Activated T-helper 17 cell treated with anti-CD3 and anti-CD28 coated beads, Interleukin-2, amount 50 U/mL, for 72 hours (primary cell): ENCODE results near the gene TCP11. TPM values are rescaled to one million over a fixed set of nuclear protein-coding genes. Genes with fewer than 3 reads are reported as not detected.
A peak's percentile ranks its signal among the peaks of the same experiment; 100 is the strongest.
"Not testable (repeated sequence)": the region's sequence is repeated elsewhere in the genome, so short reads cannot be mapped to it uniquely, and the experiment has no call there.

ENCODE experiments used
- ATAC-seq: fragments of 150-1000 bp; cut with Tn5 transposase; replicated peaks from 2 replicates; pipeline ENCODE4 v1.10.0; 2021; ENCODE audit warnings: mild to moderate bottlenecking, moderate library complexity
- H3K27ac Mint-ChIP-seq: one replicate; pipeline ENCODE4 v1.8.0; 2022; ENCODE audit warnings: mixed read lengths
- H3K27me3 Mint-ChIP-seq: one replicate; pipeline ENCODE4 v1.8.0; 2022; ENCODE audit warnings: mixed read lengths
- H3K36me3 Mint-ChIP-seq: one replicate; pipeline ENCODE4 v1.8.0; 2022; ENCODE audit warnings: low read depth, mild to moderate bottlenecking, mixed read lengths
- H3K4me1 Mint-ChIP-seq: one replicate; pipeline ENCODE4 v1.8.0; 2022; ENCODE audit warnings: mixed read lengths
- H3K4me3 Mint-ChIP-seq: one replicate; pipeline ENCODE4 v1.8.0; 2022; ENCODE audit warnings: mild to moderate bottlenecking, mixed read lengths
- H3K9me3 Mint-ChIP-seq: one replicate; pipeline ENCODE4 v1.8.0; 2022; ENCODE audit warnings: mixed read lengths
- total RNA-seq, 2 donors: library from RNA; stranded (reverse); gene quantifications; one replicate each; pipeline ENCODE4 v1.2.3, GENCODE V29; 2022

The TCP11 gene
- total RNA-seq, 2 donors from 2014 or later = not detected

DNA sequence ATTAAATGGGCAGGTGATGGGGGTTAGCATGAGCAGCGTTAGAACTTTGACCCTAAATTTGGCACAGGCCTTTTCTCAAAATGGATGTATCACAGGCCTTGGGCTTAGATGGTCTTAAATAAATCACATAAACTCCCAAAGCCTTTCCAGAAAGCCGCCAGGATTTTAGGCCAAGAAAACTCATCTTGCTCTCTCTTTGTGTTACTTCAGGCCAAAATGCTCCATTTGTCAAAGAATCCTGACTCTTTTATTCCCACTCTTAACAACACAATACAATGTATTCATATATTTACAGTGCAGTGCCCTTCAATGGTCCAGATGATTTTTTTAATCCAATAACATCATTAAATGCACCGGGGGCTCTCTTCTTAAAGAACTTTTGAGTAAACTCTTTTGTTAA is 5.9 kb upstream of the TCP11 start:
- no peak for ATAC-seq
- Mint-ChIP-seq H3K4me3 (no peak overlapping the region), H3K27me3 (no peaks in the 10 kb centered on the region), H3K4me1 (peaks cover 4% of the 10 kb centered on the region), H3K9me3 (no peaks in the 10 kb centered on the region), H3K27ac (no peak overlapping the region), H3K36me3 (no peaks in the 10 kb centered on the region)

DNA sequence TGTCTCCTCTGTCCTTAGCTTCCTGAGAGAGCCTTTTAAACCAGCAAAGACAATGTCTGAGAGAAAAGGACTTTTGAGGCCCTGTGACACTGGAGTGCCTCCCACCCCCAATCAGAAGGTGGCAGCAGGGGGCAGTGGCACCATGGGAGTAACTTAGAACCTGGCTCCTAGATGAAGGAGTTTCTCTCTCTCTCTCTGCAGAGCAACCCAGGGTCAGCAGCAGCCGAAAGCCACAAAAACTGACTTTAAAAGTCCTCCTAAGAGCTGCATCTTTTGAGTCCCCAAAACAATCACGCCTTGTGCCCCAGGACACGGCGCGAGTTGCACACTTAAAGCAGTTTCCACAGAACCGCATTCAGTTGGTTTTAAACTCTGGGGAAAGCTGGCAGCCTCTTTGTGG is 5.3 kb upstream of the TCP11 start:
- Mint-ChIP-seq H3K4me3 (no peak overlapping the region), H3K27me3 (peaks cover 4% of the 10 kb centered on the region), H3K9me3 (no peaks in the 10 kb centered on the region), H3K27ac (no peak overlapping the region), H3K36me3 (no peaks in the 10 kb centered on the region), H3K4me1 (peaks cover 4% of the 10 kb centered on the region)
- no peak for ATAC-seq

DNA sequence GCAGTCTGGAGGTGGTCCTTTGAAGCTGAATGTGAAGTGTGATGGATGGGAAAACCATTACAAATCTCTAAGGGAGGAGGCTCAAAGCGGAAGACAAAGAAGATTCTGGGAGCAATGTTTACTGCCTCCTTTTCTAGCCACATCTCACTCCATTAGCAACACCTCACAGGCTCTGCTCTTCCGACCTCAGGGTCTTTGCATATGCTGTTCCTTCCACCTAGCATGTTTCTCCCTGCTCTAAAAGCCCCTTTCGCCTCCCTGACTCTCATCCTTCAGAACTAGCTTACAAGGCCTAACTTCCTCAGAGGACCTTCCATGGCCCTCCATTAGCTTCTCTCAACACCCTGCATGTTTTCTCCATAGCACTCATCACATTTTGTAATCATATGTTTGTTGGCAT is 4.6 kb upstream of the TCP11 start:
- Mint-ChIP-seq H3K36me3 (no peaks in the 10 kb centered on the region), H3K27ac (no peak overlapping the region), H3K9me3 (no peaks in the 10 kb centered on the region), H3K4me1 (peaks cover 4% of the 10 kb centered on the region), H3K4me3 (no peak overlapping the region), H3K27me3 (peaks cover 4% of the 10 kb centered on the region)
- ATAC-seq = no peak

DNA sequence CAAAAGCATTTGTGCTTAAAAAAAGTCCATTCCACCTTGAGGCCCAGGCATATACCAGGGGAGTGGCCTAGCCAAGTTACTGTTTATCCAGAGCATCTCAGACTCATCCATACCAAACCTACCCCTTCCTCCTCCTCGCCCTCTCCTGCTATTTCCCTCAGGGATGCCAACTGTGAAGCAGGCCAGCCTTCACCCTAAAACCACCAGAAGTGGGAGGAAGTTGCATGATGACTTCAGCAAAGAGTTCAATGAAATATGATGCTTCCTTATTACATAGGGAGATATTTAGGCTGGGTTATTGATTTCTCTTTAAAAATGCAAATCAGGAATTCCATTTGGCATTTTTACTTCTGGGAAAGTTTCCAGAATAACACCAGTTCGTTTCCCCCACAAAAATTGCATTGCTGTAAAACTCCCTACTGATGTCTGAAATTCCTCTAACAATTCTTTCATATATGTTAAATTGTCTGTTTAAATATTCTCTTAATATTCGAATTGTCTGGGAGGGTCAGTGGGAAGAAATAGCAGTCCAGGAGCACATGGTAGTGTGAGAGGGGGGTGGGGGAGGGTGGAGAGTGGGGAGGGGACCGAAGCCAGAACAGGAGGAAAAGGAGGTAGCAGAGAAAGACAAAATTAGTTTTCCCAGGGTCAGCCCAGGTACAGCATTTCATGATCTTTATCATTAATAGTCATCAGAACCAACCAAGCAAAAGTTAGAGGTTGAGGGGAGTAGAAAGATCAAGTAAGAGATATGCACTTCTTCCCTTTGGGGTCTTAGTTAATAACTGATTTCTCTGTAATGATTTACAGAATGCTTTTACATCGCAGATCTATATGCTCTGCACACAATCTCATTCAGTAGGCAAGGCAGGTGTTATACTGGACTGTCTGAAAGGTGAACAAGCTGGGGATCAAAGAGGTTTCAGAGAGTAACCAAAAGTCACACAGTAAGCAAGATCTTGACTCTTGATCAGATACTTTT is 1.7 kb upstream of the TCP11 start:
- no peak overlapping the region for H3K4me3 Mint-ChIP-seq
- peaks cover 5% of the 10 kb centered on the region for H3K4me1 Mint-ChIP-seq
- peaks cover 19% of the 10 kb centered on the region for H3K27me3 Mint-ChIP-seq
- H3K27ac Mint-ChIP-seq = no peak overlapping the region
- no peak for ATAC-seq
- H3K9me3 Mint-ChIP-seq = no peaks in the 10 kb centered on the region
- H3K36me3 Mint-ChIP-seq = no peaks in the 10 kb centered on the region

DNA sequence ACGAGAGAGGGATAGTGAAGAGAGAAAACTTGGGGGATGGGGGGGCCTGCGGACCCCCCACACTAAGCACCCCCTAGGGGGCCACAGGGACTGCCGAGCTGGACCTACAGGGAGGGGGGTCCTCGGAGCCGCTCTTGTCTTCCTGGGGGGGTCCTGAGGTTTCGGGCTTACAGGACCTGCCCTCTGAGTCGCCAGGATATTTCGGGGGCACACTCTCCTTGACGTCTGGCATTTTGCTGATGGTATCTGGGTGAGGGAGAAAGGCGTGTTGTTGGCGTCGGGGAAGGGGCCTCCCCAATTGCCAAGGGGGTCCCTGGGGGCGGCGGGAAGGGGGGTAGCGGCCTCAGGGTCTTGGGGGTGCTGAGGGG is 516 bp downstream of the TCP11 start:
- Mint-ChIP-seq H3K36me3 (no peaks in the 10 kb centered on the region), H3K27me3 (peaks cover 19% of the 10 kb centered on the region), H3K9me3 (no peaks in the 10 kb centered on the region), H3K4me1 (peaks cover 5% of the 10 kb centered on the region), H3K4me3 (peak overlapping the region; percentile 42), H3K27ac (no peak overlapping the region)
- ATAC-seq = no peak

DNA sequence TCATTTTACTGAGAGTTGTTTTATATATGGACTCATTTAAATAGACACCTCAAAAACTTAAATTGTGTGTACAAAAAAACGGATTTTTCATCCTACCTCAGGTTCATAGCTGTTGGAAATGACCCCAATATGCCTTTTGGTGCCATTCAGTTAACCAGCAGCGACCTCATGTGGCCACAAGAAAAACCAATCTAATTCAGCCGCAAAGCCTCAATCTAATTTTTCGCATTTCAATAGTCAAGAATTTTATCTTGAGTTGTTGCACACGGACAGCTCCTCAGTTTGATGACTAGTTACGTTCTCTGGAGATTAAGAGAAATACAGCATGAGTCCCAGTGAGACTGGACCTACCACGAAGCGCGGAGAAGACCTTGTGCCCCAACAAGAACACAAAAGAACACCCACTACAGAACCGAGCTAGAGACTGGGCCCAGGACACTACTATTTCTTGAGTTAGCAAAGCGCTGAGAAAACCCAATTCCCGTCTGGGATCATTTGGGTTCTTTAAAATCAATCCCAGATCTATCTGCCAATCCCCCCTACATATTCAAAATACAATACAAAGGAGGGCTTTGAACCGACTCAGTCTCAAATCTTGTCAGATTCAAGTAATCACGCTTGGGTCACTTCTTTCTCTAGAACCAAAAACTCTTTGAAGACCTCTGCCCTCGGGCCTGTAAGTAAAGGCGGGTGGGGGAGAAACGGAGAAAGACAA is 1.1 kb downstream of the TCP11 start:
- ATAC-seq = peak; percentile 26
- no peaks in the 10 kb centered on the region for H3K36me3 Mint-ChIP-seq
- H3K27ac Mint-ChIP-seq = no peak overlapping the region
- H3K9me3 Mint-ChIP-seq = no peaks in the 10 kb centered on the region
- H3K4me1 Mint-ChIP-seq = peaks cover 5% of the 10 kb centered on the region
- H3K4me3 Mint-ChIP-seq = peak overlapping the region; percentile 42
- peaks cover 19% of the 10 kb centered on the region for H3K27me3 Mint-ChIP-seq

DNA sequence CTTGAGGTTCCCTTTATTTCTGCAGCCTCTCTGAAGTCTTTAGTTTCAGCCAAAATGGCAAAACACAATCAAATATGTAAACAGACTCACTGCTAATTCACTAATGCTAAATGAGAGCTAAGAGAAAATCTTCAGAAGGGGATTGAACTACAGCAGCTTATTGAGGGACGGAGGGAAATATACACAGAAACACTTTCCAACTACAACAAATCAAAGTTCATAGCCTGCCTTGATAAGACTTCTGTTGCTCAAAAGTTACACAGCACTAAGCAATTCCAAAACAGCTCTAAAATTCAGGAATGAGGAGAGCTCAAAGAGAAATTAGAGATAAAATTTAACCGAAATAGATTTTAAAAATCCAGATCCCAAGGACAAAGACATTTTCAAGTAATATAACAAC is 1.7 kb downstream of the TCP11 start:
- Mint-ChIP-seq H3K9me3 (no peaks in the 10 kb centered on the region), H3K27me3 (peaks cover 19% of the 10 kb centered on the region), H3K36me3 (no peaks in the 10 kb centered on the region), H3K4me3 (no peak overlapping the region), H3K27ac (no peak overlapping the region), H3K4me1 (peaks cover 5% of the 10 kb centered on the region)
- no peak for ATAC-seq

DNA sequence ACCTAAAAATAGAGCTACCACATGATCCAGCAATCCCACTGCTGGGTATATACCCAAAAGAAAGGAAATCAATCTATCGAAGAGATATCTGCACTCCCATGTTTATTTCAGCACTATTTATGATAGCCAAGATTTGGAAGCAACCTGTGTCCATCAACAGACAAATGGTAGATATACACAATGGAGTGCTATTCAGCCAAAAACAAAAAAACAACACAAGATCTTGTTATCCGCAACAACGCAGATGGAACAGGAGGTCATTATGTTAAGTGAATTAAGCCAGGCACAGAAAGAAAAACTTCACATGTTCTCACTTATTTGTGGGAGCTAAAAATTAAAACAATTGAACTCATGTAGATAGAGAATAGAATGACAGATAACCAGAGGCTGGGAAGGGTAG is 2.9 kb downstream of the TCP11 start:
- H3K36me3 Mint-ChIP-seq, H3K9me3 Mint-ChIP-seq, H3K27ac Mint-ChIP-seq, ATAC-seq, H3K4me3 Mint-ChIP-seq, H3K4me1 Mint-ChIP-seq: not testable (repeated sequence)
- H3K27me3 Mint-ChIP-seq = peaks cover 19% of the 10 kb centered on the region

DNA sequence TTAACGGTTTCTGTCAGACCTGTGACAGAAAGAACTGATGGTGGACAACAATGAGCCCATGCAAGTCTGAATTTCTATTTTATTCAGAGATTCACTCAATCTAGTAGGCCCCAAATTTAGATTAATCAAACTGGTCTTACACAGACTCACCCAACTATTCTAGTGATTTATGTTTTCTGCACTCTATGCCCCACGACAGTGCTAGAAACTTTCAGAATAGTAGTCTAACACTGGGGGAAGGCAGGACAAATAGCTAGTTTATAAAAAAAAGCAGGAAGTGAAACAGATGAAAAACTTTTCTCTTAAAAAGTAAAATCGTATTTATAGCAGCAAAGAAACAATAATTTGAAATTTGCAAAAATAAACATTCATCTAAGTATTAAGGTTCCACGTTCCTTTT is 5.0 kb downstream of the TCP11 start:
- ATAC-seq = no peak
- Mint-ChIP-seq H3K4me3 (no peak overlapping the region), H3K27ac (no peak overlapping the region), H3K36me3 (no peaks in the 10 kb centered on the region), H3K4me1 (peaks cover 5% of the 10 kb centered on the region), H3K9me3 (no peaks in the 10 kb centered on the region), H3K27me3 (peaks cover 18% of the 10 kb centered on the region)

DNA sequence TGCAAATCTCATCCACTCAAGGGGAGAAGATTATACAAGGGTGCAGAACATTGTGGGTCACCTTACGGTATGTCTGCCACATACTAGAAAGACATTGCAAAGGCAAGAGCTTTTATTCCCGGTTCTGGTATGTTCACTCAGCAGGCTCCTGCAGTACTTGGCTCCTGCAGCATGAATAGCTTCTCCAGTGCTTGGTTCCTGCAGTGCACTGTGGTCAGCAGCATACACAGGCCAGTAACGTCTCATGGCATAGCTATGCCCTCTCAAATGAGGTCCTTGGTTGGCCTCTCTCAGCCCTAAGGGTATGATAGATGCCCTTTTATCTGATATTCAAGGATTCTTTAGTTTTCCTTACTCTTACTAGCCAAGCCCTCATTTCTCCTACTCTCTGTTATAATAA is 12.6 kb downstream of the TCP11 start:
- Mint-ChIP-seq H3K36me3 (no peaks in the 10 kb centered on the region), H3K27ac (no peak overlapping the region), H3K4me3 (no peak overlapping the region), H3K9me3 (no peaks in the 10 kb centered on the region), H3K4me1 (no peaks in the 10 kb centered on the region), H3K27me3 (peaks cover 6% of the 10 kb centered on the region)
- no peak for ATAC-seq

DNA sequence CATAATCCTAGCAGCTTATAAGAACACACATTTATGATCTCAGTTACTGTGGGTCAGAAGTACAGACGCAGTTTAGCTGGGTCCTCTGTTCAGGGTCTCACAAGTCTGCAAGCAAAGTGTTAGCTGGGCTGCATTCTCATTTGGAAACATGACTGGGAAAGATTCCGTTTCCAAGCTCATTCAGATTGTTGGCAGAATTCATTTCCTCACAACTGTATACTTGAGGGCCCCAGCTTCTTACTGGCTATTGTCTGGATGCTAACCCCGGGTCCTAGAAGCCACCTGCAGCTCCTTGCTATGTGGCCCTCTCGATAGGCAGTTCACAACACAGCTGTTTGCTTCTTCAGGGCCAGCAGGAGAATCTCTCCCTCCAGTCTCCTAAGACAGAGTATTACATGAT is 13.1 kb downstream of the TCP11 start:
- no peak for ATAC-seq
- Mint-ChIP-seq H3K4me3 (no peak overlapping the region), H3K9me3 (no peaks in the 10 kb centered on the region), H3K27ac (no peak overlapping the region), H3K36me3 (no peaks in the 10 kb centered on the region), H3K4me1 (no peaks in the 10 kb centered on the region), H3K27me3 (peaks cover 6% of the 10 kb centered on the region)

DNA sequence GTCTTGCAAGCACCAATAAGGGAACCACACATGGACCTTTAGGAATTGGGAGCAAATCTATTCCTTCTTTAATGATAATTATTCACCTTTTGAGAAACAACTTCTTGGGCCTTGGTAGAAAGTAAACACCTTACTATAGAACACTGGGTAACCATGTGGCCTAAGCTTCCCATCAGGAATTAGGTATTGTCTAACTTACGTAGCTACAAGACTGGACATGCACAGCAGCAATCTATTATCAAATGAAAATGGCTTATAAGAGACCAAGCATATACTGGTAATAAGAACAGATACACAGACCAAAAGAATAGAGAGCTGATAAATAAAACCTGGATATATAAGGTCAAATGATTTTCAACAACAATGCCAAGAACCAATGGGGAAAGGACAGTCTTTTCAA is 16.8 kb downstream of the TCP11 start:
- no peaks in the 10 kb centered on the region for H3K9me3 Mint-ChIP-seq
- H3K4me1 Mint-ChIP-seq = no peaks in the 10 kb centered on the region
- ATAC-seq = no peak
- no peak overlapping the region for H3K4me3 Mint-ChIP-seq
- H3K27me3 Mint-ChIP-seq = peaks cover 6% of the 10 kb centered on the region
- H3K36me3 Mint-ChIP-seq = no peaks in the 10 kb centered on the region
- H3K27ac Mint-ChIP-seq = no peak overlapping the region

DNA sequence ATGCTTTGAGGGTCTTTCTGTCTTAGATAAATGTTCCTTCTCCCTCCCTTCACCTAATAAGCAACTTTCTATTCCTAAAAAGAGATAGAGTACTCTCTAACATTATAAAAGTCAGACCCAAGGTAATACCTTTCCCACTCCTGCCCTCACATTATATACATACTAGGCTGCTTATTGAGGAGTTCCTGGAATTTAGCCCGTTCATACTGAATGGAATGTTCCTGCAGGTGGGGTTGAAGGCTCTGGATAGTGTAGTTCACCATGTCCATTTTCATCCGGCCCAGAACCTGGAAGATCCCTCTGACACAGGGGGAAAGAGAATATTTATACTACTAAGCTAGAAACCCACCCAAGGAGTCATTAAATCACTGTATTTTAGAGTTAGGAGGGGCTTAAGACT is 20.4 kb downstream of the TCP11 start:
- H3K36me3 Mint-ChIP-seq = no peaks in the 10 kb centered on the region
- H3K27me3 Mint-ChIP-seq = peaks cover 5% of the 10 kb centered on the region
- H3K9me3 Mint-ChIP-seq = no peaks in the 10 kb centered on the region
- no peaks in the 10 kb centered on the region for H3K4me1 Mint-ChIP-seq
- H3K27ac Mint-ChIP-seq = no peak overlapping the region
- no peak overlapping the region for H3K4me3 Mint-ChIP-seq
- no peak for ATAC-seq

DNA sequence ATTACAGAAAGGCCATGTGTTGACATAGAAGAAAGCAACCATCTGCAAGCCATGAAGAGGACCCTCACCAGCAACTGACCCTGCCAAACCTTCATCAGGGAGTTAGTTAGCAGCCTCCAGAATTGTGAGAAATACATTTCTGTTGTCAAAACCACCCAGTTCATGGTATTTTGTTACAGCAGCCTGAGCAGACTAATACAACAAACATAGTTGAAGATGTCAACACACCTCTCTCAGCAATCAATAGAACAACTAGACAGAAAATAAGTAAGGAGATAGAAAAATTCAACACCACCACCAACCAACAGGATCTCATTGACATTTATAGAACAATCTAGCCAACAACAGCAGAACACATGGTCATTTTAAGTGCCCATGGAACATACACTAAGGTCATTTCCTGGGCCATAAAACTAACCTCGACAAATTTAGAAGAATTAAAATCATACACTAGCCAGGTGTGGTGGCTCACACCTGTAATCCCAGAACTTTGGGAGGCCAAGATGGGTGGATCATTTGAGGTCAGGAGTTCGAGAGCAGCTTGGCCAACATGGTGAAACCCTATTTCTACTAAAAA is 32.7 kb downstream of the TCP11 start:
- Mint-ChIP-seq H3K27ac (no peak overlapping the region), H3K4me3 (no peak overlapping the region), H3K36me3 (no peaks in the 10 kb centered on the region), H3K27me3 (peaks cover 15% of the 10 kb centered on the region), H3K9me3 (no peaks in the 10 kb centered on the region), H3K4me1 (no peaks in the 10 kb centered on the region)
- ATAC-seq = no peak

DNA sequence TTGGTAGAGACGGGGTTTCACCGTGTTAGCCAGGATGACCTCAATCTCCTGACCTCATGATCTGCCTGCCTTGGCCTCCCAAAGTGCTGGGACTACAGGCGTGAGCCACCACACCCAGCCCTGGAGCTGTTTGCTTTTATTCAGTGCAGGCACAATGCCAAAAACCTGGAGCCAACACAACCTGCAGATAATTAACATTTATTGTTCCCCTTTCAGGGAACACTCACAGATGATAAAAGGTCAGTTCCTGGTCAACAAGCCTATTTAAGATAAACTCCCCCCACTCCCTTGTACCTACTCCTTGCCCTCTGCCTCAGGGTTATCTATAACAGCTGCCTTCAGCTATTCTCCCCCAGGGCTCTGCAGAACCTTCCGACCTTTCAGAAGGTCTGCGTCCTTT is 33.4 kb downstream of the TCP11 start:
- H3K36me3 Mint-ChIP-seq = not testable (repeated sequence)

More for the DNA sequence above, 33.4 kb downstream of the TCP11 start:
- not testable (repeated sequence) for H3K4me1 Mint-ChIP-seq, H3K9me3 Mint-ChIP-seq, H3K27ac Mint-ChIP-seq, ATAC-seq
- H3K27me3 Mint-ChIP-seq = peaks cover 15% of the 10 kb centered on the region
- H3K4me3 Mint-ChIP-seq = peak overlapping the region; percentile 23
